C4-2B (cell line): ENCODE data around the gene MYH11.

Experiments used
- ZFX ChIP-seq: fragments of 450-650 bp; IDR thresholded peaks from 2 replicates; pipeline ENCODE4 v1.6.1; 2017
- TF ChIP-seq, protein P1 (sequence below): fragments of 450-650 bp; conservative IDR thresholded peaks from 2 replicates; pipeline ENCODE4 v1.5.1; 2017; ENCODE audit warnings: mild to moderate bottlenecking

DNA sequence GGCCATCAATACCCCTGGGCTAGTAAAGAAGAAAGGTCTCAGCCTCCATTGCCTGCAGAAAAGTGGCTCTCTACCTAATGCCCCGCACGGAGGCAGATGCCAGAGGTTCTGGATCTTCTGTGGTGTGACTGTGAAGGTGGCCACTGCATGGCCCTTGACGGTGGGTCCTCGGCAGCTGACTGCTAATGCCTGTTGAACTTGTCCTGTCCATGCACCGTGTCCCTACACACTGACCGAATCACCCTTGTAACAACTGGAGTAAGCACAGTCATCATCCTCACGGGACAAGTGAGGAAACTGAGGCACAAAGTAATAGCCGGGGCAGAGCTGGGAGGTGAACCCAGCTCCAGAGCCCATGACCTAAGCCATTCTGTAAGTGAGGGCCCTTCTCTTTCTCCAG lies 48.8 kb downstream of the MYH11 start:
- TF ChIP-seq, protein P1, sequence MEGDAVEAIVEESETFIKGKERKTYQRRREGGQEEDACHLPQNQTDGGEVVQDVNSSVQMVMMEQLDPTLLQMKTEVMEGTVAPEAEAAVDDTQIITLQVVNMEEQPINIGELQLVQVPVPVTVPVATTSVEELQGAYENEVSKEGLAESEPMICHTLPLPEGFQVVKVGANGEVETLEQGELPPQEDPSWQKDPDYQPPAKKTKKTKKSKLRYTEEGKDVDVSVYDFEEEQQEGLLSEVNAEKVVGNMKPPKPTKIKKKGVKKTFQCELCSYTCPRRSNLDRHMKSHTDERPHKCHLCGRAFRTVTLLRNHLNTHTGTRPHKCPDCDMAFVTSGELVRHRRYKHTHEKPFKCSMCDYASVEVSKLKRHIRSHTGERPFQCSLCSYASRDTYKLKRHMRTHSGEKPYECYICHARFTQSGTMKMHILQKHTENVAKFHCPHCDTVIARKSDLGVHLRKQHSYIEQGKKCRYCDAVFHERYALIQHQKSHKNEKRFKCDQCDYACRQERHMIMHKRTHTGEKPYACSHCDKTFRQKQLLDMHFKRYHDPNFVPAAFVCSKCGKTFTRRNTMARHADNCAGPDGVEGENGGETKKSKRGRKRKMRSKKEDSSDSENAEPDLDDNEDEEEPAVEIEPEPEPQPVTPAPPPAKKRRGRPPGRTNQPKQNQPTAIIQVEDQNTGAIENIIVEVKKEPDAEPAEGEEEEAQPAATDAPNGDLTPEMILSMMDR: no peak
- TF ChIP-seq ZFX: no peak
